GM12878 (cell line): ENCODE data around the gene KNSTRN. TPM values are rescaled to one million over a fixed set of nuclear protein-coding genes. Genes with fewer than 3 reads are reported as not detected.

Experiments used
- ATAC-seq: fragments of 200-7000 bp; cut with Tn5 transposase; 3 replicates; pipeline ENCODE4 v1.9.1; 2020; ENCODE audit warnings: mild to moderate bottlenecking, moderate library complexity
- BruUV-seq: library from RNA; stranded (reverse); fragments of 400-500 nt; replicated peaks from 2 replicates; lab custom pipeline; 2021; lab: Mats Ljungman, UMichigan
- CTCF ChIA-PET: fragments of 300-600 bp; sonication (Branson Sonifier 250); formaldehyde crosslinking; extraction: SDS; loops from one replicate; lab custom pipeline; 2021; ENCODE audit warnings: inconsistent platforms; lab: Yijun Ruan, JAX
- POLR2A ChIA-PET: fragments of 350-600 bp; formaldehyde crosslinking; extraction: SDS; loops from one replicate; lab custom pipeline; 2021; ENCODE audit warnings: inconsistent platforms; lab: Charles Lee
- RAD21 ChIA-PET: fragments of 300-600 bp; sonication (Branson Sonifier 250); formaldehyde crosslinking; loops from one replicate; lab custom pipeline; 2023; ENCODE audit warnings: antibody characterized with exemption; ENCODE audit not compliant: unreplicated experiment; lab: Charles Lee
- SMC1A ChIA-PET: fragments of 300-600 bp; sonication (Branson Sonifier 250); formaldehyde crosslinking; loops from one replicate; lab custom pipeline; 2023; ENCODE audit not compliant: unreplicated experiment, uncharacterized antibody; lab: Charles Lee
- DNase-seq: peaks from one replicate; pipeline ENCODE4 v3.0.0-alpha.2; 2011; ENCODE audit warnings: low read depth, low spot score
- FAIRE-seq: peaks from 3 replicates; lab custom pipeline; 2011; peaks lifted over from hg19 to GRCh38; lab: Jason Lieb, UNC
- H2AFZ ChIP-seq: 2 replicates; pipeline ENCODE4 v1.6.0; 2011; ENCODE audit warnings: low read depth, low read length, control low read depth; ENCODE audit not compliant: control insufficient read depth
- H3K27ac ChIP-seq: 2 replicates; pipeline ENCODE4 v1.5.1; 2011; ENCODE audit warnings: control low read depth; ENCODE audit not compliant: control insufficient read depth, insufficient read depth
- H3K27me3 ChIP-seq, 2 experiments: replicated peaks in 1 of 2; 2 replicates each; pipeline versions ENCODE4 v1.6.0 to v1.6.1; 2011; ENCODE audit warnings: low read length in 1 of 2; ENCODE audit not compliant: control insufficient read depth in 2 of 2, insufficient read depth in 2 of 2
- H3K36me3 ChIP-seq, 2 experiments: 2 replicates each; pipeline ENCODE4 v1.5.1; 2011; ENCODE audit warnings: low read length in 1 of 2; ENCODE audit not compliant: control insufficient read depth in 2 of 2, insufficient read depth in 2 of 2
- H3K4me1 ChIP-seq: 2 replicates; pipeline ENCODE4 v1.6.1; 2011; ENCODE audit warnings: mild to moderate bottlenecking, low read length, moderate library complexity, mixed read lengths; ENCODE audit not compliant: control insufficient read depth, insufficient read depth
- H3K4me2 ChIP-seq: 2 replicates; pipeline ENCODE4 v1.6.0; 2011; ENCODE audit warnings: control low read depth; ENCODE audit not compliant: control insufficient read depth, insufficient read depth
- H3K4me3 ChIP-seq: fragments of 200-600 bp; sonication (generic); 2 replicates; pipeline ENCODE4 v1.5.1; 2016
- H3K79me2 ChIP-seq: 2 replicates; pipeline ENCODE4 v1.6.0; 2011; ENCODE audit warnings: low read length; ENCODE audit not compliant: control insufficient read depth, insufficient read depth
- H3K9ac ChIP-seq: 2 replicates; pipeline ENCODE4 v1.8.0; 2011; ENCODE audit warnings: low read length, control low read depth, mixed read lengths; ENCODE audit not compliant: control insufficient read depth, insufficient read depth
- H3K9me3 ChIP-seq: replicated peaks from 3 replicates; pipeline ENCODE4 v1.5.1; 2011; ENCODE audit warnings: mild to moderate bottlenecking, low read length; ENCODE audit not compliant: control insufficient read depth, insufficient read depth
- H4K20me1 ChIP-seq: 2 replicates; pipeline ENCODE4 v1.6.0; 2011; ENCODE audit not compliant: control insufficient read depth, insufficient read depth
- BRCA1 ChIP-seq: IDR thresholded peaks from 2 replicates; pipeline ENCODE4 v1.6.1; 2011; ENCODE audit warnings: low read depth, low read length, improper control_type of control experiment
- JUND ChIP-seq: IDR thresholded peaks from 2 replicates; pipeline ENCODE4 v1.6.1; 2012; ENCODE audit warnings: low read depth, mild to moderate bottlenecking, low read length, improper control_type of control experiment, moderate library complexity
- MTA3 ChIP-seq: IDR thresholded peaks from 2 replicates; pipeline ENCODE4 v1.6.1; 2012; ENCODE audit warnings: low read length, inconsistent platforms, borderline replicate concordance
- NFYA ChIP-seq: IDR thresholded peaks from 2 replicates; pipeline ENCODE4 v1.6.1; 2011; ENCODE audit warnings: low read depth, mild to moderate bottlenecking, low read length, improper control_type of control experiment, borderline replicate concordance
- PAX5 ChIP-seq: IDR thresholded peaks from 2 replicates; pipeline ENCODE4 v1.6.1; 2011; ENCODE audit warnings: low read depth, low read length, borderline replicate concordance
- RFX5 ChIP-seq: IDR thresholded peaks from 2 replicates; pipeline ENCODE4 v1.6.1; 2011; ENCODE audit warnings: low read depth, low read length, improper control_type of control experiment
- STAT1 ChIP-seq: fragments of 450-650 bp; conservative IDR thresholded peaks from 2 replicates; pipeline ENCODE4 v1.6.1; 2014; ENCODE audit warnings: antibody characterized with exemption, mild to moderate bottlenecking
- SUZ12 ChIP-seq: fragments of 200-600 bp; sonication (generic); IDR thresholded peaks from one replicate; pipeline ENCODE4 v1.6.1; 2018; ENCODE audit warnings: antibody characterized with exemption, mild to moderate bottlenecking; ENCODE audit not compliant: unreplicated experiment
- YBX1 ChIP-seq: fragments of 450-650 bp; IDR thresholded peaks from 2 replicates; pipeline ENCODE4 v1.6.1; 2016; ENCODE audit warnings: antibody characterized with exemption
- WGBS: methylation state at CpG from one replicate; pipeline ENCODE4 v1.1.6; 2016; ENCODE audit warnings: low lambda C conversion rate; ENCODE audit not compliant: insufficient replicate concordance, insufficient coverage; ENCODE audit errors: missing lambda C conversion rate; 5-methylcytosine and 5-hydroxymethylcytosine counted together
- in situ Hi-C: fragments of 300-500 bp; cut with MboI; formaldehyde crosslinking; loops from 9 replicates; pipeline ENCODE4 v1.14.3; 2018; ENCODE audit warnings: mixed read lengths
- intact Hi-C: fragments of 100-400 bp; cut with micrococcal nuclease; formaldehyde crosslinking; loops from one replicate; pipeline ENCODE4 v1.14.2; 2022; ENCODE audit not compliant: unreplicated experiment
- polyA plus RNA-seq, 11 experiments: library from polyadenylated mRNA; depleted of rRNA in 4 of 11; unstranded in 6 of 11; stranded (reverse) in 5 of 11; fragments of >200 nt; fragmentation: Nextera tagmentation in 4 of 11; fragmentation: Illumina TruSeq in 1 of 11; extraction: Ambion mirVana in 4 of 11; extraction: Trizol in 1 of 11; gene quantifications; 1 replicate in 1 of 11; 2 replicates in 10 of 11; pipeline versions ENCODE4 v1.2.1 to v1.2.3, GENCODE V29; 2011 to 2016; ENCODE audit warnings: inconsistent platforms in 2 of 11, missing spikeins in 2 of 11, low read depth in 1 of 11
- total RNA-seq, 4 experiments: library from RNA; depleted of rRNA in 3 of 4; stranded (reverse); fragments of >200 nt in 3 of 4; fragmentation: Illumina TruSeq in 1 of 4; extraction: Trizol in 1 of 4; gene quantifications; 2 replicates each; pipeline versions ENCODE4 v1.2.1 to v1.2.3, GENCODE V29; 2013 to 2021
- TF ChIP-seq, protein P1 (sequence below): fragments of 150-350 bp; IDR thresholded peaks from 2 replicates; pipeline ENCODE4 v1.6.1; 2014; ENCODE audit warnings: mild to moderate bottlenecking, low read depth, low read length
- TF ChIP-seq, protein P2 (sequence below): IDR thresholded peaks from 2 replicates; pipeline ENCODE4 v1.6.1; 2012; ENCODE audit warnings: low read depth, low read length, improper control_type of control experiment
- TF ChIP-seq, protein P3 (sequence below): IDR thresholded peaks from 2 replicates; pipeline ENCODE4 v1.6.1; 2012; ENCODE audit warnings: low read depth, low read length, improper control_type of control experiment
- TF ChIP-seq, protein P4 (sequence below): fragments of 450-650 bp; IDR thresholded peaks from 2 replicates; pipeline ENCODE4 v1.6.1; 2017; ENCODE audit warnings: mild to moderate bottlenecking, moderate library complexity

The KNSTRN gene
- total and polyA plus RNA-seq, 10 of the 15 experiments (the other 5 are each of a cell fraction or from before 2014, with no cell fraction given), result 30.3 to 72.1 (median 47.1) TPM

DNA sequence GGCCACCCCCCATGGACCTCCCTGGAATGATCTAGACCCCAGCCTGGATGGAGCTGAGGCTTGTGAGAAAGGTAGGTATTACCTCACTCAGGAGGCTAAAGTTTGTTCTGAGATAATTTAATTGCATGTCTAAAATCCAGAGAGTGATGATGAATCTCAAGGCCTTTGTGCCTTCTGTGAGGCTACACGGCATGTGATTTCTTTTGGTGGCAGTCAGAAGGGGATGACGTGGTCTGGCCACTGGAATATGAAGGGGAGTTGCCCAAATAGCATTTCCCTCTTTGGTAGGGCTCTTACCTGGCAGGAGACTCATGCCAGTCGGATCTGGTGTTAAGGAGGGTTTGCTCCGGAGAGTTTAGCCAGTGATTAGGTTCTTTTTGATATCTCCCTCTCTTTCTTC lies 60.7 kb downstream of the KNSTRN start (continued):
- TF ChIP-seq, protein P1, sequence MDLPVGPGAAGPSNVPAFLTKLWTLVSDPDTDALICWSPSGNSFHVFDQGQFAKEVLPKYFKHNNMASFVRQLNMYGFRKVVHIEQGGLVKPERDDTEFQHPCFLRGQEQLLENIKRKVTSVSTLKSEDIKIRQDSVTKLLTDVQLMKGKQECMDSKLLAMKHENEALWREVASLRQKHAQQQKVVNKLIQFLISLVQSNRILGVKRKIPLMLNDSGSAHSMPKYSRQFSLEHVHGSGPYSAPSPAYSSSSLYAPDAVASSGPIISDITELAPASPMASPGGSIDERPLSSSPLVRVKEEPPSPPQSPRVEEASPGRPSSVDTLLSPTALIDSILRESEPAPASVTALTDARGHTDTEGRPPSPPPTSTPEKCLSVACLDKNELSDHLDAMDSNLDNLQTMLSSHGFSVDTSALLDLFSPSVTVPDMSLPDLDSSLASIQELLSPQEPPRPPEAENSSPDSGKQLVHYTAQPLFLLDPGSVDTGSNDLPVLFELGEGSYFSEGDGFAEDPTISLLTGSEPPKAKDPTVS, result no peak
- TF ChIP-seq, protein P2, sequence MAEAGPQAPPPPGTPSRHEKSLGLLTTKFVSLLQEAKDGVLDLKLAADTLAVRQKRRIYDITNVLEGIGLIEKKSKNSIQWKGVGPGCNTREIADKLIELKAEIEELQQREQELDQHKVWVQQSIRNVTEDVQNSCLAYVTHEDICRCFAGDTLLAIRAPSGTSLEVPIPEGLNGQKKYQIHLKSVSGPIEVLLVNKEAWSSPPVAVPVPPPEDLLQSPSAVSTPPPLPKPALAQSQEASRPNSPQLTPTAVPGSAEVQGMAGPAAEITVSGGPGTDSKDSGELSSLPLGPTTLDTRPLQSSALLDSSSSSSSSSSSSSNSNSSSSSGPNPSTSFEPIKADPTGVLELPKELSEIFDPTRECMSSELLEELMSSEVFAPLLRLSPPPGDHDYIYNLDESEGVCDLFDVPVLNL, result no peak
- TF ChIP-seq YBX1, result no peak
- no peak for TF ChIP-seq NFYA
- TF ChIP-seq STAT1, result no peak
- no peak for TF ChIP-seq BRCA1
- no peak for TF ChIP-seq MTA3
- no peak for TF ChIP-seq PAX5

DNA sequence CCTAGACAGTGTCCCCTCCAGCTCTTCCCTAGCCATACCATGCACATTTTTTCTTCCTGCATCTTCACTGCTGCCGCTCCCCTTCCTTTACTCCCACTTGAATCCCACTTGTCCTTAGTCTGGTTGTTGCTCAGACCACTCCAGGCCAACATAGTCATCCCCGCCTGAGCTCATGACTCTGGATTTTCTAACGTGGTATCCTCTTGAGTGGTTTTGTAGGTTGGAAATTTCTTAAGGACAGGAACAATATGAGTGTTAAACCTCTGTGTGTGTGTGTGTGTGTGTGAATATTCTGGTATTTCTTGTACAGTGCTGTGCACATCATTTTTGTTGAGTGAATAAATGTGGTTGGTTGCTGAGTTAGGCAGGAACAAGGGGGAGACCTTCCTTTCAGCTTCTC lies 61.3 kb downstream of the KNSTRN start:
- DNase-seq, result no peak
- 70% methylated on average over 3 of the region's 3 CpGs for WGBS
- Histone ChIP-seq H3K9ac (no peak overlapping the region; the same call in 1 of the 2 replicates), H3K27ac (no peak overlapping the region), H3K27me3 (peaks cover 0 to 3% of the 10 kb centered on the region in 2 experiments; a peak in 1 of 4 replicates), H3K9me3 (no peaks in the 10 kb centered on the region), H4K20me1 (peaks cover 23% of the 10 kb centered on the region), H3K4me1 (peaks cover 11% of the 10 kb centered on the region), H3K4me2 (peak overlapping the region; percentile 42; the same call in 1 of the 2 replicates), H3K4me3 (no peak overlapping the region), H3K36me3 (0 out of 4 replicates have a peak, but pooled peaks cover 0 to 4% of the 10 kb centered on the region in 2 experiments), H2AFZ (no peak overlapping the region), H3K79me2 (peaks cover 32% of the 10 kb centered on the region)
- RAD21 ChIA-PET, result no interaction called here
- CTCF ChIA-PET, result interaction anchor here (0.8 to 1.4 kb wide), 5 partner anchors 61 to 134 kb away, joined by 3 to 7 read pairs (median 3); no protein-coding TSS in a partner anchor
- POLR2A ChIA-PET, result interaction anchor here (0.7 to 1.1 kb wide), 4 partner anchors 13 to 251 kb away, joined by 3 read pairs; partner anchors contain the start of gene RAD51
- in situ Hi-C loops (no loop called here), intact Hi-C loops (loop anchor here (10.0 kb wide), 1 partner anchor 151 kb away; the partner anchor contains the start of gene KNL1)
- SMC1A ChIA-PET, result interaction anchor here (1.2 to 1.7 kb wide), 3 partner anchors 13 to 61 kb away, joined by 3 read pairs; no protein-coding TSS in a partner anchor
- FAIRE-seq, result no peak
- no peak for ATAC-seq
- BruUV-seq, result no TSS peak
- TF ChIP-seq RFX5, result no peak
- TF ChIP-seq, protein P3, sequence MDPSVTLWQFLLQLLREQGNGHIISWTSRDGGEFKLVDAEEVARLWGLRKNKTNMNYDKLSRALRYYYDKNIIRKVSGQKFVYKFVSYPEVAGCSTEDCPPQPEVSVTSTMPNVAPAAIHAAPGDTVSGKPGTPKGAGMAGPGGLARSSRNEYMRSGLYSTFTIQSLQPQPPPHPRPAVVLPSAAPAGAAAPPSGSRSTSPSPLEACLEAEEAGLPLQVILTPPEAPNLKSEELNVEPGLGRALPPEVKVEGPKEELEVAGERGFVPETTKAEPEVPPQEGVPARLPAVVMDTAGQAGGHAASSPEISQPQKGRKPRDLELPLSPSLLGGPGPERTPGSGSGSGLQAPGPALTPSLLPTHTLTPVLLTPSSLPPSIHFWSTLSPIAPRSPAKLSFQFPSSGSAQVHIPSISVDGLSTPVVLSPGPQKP, result no peak
- TF ChIP-seq, protein P4, sequence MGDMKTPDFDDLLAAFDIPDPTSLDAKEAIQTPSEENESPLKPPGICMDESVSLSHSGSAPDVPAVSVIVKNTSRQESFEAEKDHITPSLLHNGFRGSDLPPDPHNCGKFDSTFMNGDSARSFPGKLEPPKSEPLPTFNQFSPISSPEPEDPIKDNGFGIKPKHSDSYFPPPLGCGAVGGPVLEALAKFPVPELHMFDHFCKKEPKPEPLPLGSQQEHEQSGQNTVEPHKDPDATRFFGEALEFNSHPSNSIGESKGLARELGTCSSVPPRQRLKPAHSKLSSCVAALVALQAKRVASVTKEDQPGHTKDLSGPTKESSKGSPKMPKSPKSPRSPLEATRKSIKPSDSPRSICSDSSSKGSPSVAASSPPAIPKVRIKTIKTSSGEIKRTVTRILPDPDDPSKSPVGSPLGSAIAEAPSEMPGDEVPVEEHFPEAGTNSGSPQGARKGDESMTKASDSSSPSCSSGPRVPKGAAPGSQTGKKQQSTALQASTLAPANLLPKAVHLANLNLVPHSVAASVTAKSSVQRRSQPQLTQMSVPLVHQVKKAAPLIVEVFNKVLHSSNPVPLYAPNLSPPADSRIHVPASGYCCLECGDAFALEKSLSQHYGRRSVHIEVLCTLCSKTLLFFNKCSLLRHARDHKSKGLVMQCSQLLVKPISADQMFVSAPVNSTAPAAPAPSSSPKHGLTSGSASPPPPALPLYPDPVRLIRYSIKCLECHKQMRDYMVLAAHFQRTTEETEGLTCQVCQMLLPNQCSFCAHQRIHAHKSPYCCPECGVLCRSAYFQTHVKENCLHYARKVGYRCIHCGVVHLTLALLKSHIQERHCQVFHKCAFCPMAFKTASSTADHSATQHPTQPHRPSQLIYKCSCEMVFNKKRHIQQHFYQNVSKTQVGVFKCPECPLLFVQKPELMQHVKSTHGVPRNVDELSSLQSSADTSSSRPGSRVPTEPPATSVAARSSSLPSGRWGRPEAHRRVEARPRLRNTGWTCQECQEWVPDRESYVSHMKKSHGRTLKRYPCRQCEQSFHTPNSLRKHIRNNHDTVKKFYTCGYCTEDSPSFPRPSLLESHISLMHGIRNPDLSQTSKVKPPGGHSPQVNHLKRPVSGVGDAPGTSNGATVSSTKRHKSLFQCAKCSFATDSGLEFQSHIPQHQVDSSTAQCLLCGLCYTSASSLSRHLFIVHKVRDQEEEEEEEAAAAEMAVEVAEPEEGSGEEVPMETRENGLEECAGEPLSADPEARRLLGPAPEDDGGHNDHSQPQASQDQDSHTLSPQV, result no peak
- no peak for TF ChIP-seq SUZ12
- no peak for TF ChIP-seq JUND
